ENCODE data around the gene MRPS23. TPM values are rescaled to one million over a fixed set of nuclear protein-coding genes. Genes with fewer than 3 reads are reported as not detected.
A peak's percentile ranks its signal among the peaks of the same experiment; 100 is the strongest.

The MRPS23 gene
- total and polyA plus RNA-seq, 2 of the 13 experiments (the other 11 are each of a cell fraction or from before 2014, with no cell fraction given): 63.2 to 181 TPM

DNA sequence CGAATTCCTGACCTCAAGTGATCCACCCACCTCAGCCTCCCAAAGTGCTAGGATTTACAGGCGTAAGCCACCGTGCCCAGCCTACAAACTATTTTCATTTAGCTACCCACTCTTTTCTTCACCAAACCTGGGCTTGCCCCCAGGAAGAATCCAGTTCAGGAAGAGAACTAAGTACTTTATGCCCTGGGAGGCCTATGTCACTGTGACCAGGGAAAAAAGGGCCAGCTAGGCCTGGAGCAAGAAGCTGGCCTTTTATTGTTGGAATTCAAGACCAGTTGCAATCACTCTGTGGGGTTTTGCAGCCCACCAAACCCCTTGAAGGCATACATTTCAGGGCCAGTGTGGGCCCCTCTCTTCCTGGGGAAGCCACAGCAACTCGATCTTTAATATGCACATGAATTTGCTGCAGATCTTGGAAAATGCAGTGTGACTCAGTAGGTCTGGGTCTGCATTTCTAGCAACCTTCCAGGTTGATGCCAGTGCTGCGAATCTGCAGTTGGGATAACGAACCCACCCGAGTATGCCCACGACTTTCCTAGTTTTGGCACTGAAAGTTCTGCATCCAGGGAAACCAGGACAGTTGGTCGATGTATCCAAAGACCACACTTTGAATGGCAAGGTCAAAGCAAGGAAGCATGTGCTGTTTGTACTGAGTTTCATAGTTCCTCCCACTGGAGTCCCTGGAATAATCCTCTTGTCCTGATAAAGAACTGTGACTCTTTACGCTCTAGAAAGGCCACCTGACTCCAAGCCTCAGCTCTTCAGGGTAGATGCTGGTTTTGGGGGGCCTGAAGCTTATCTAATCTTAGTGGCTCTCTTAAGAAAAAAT lies 7.2 kb upstream of the MRPS23 start (continued):
- TF ChIP-seq, protein P1, sequence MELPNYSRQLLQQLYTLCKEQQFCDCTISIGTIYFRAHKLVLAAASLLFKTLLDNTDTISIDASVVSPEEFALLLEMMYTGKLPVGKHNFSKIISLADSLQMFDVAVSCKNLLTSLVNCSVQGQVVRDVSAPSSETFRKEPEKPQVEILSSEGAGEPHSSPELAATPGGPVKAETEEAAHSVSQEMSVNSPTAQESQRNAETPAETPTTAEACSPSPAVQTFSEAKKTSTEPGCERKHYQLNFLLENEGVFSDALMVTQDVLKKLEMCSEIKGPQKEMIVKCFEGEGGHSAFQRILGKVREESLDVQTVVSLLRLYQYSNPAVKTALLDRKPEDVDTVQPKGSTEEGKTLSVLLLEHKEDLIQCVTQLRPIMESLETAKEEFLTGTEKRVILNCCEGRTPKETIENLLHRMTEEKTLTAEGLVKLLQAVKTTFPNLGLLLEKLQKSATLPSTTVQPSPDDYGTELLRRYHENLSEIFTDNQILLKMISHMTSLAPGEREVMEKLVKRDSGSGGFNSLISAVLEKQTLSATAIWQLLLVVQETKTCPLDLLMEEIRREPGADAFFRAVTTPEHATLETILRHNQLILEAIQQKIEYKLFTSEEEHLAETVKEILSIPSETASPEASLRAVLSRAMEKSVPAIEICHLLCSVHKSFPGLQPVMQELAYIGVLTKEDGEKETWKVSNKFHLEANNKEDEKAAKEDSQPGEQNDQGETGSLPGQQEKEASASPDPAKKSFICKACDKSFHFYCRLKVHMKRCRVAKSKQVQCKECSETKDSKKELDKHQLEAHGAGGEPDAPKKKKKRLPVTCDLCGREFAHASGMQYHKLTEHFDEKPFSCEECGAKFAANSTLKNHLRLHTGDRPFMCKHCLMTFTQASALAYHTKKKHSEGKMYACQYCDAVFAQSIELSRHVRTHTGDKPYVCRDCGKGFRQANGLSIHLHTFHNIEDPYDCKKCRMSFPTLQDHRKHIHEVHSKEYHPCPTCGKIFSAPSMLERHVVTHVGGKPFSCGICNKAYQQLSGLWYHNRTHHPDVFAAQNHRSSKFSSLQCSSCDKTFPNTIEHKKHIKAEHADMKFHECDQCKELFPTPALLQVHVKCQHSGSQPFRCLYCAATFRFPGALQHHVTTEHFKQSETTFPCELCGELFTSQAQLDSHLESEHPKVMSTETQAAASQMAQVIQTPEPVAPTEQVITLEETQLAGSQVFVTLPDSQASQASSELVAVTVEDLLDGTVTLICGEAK (IDR thresholded peaks at IDR 0.05): no peak
- TF ChIP-seq, protein P1 (CRISPR knock-in tag; IDR thresholded peaks at IDR 0.05): 0 out of 2 replicates have a peak, but pooled peaks have one; percentile 14
- TF ChIP-seq ZNF770 (CRISPR knock-in tag; IDR thresholded peaks at IDR 0.05): no peak
- no peak for TF ChIP-seq ZBTB4 (CRISPR knock-in tag; IDR thresholded peaks at IDR 0.05; ENCODE audit: borderline replicate concordance)
- TF ChIP-seq TAF15 (IDR thresholded peaks at IDR 0.05; ENCODE audit: low read depth, low read length, poor library complexity, severe bottlenecking): no peak
- TF ChIP-seq SETDB1 (CRISPR knock-in tag; IDR thresholded peaks at IDR 0.05; ENCODE audit: borderline replicate concordance): no peak
- no peak for TF ChIP-seq ZNF260 (CRISPR knock-in tag; IDR thresholded peaks at IDR 0.05; ENCODE audit: borderline replicate concordance, low read depth)
- TF ChIP-seq IKZF1 (IDR thresholded peaks at IDR 0.05): no peak
- TF ChIP-seq, protein P2, sequence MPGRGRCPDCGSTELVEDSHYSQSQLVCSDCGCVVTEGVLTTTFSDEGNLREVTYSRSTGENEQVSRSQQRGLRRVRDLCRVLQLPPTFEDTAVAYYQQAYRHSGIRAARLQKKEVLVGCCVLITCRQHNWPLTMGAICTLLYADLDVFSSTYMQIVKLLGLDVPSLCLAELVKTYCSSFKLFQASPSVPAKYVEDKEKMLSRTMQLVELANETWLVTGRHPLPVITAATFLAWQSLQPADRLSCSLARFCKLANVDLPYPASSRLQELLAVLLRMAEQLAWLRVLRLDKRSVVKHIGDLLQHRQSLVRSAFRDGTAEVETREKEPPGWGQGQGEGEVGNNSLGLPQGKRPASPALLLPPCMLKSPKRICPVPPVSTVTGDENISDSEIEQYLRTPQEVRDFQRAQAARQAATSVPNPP (CRISPR knock-in tag; IDR thresholded peaks at IDR 0.05): no peak; the same call in 1 of the 2 replicates

All from HepG2 (cell line).